Fibroblast of mammary gland (primary cell): ENCODE data around the gene FAM20A.
"Not testable (repeated sequence)": the region's sequence is repeated elsewhere in the genome, so short reads cannot be mapped to it uniquely, and the experiment has no call there.

Experiments
- DNase-seq: peaks from one replicate; pipeline ENCODE4 v3.0.0-alpha.2; 2010; ENCODE audit warnings: low read depth
- H3K4me3 ChIP-seq: 2 replicates; pipeline ENCODE4 v1.5.1; 2011; ENCODE audit warnings: low read depth, mild to moderate bottlenecking, low read length, moderate library complexity; ENCODE audit not compliant: control insufficient read depth
- TF ChIP-seq, protein P1 (sequence below): conservative IDR thresholded peaks from 2 replicates; pipeline ENCODE4 v1.5.1; 2011; ENCODE audit warnings: low read depth, low read length, inconsistent platforms; ENCODE audit not compliant: control insufficient read depth, insufficient read depth

FAM20A gene

DNA sequence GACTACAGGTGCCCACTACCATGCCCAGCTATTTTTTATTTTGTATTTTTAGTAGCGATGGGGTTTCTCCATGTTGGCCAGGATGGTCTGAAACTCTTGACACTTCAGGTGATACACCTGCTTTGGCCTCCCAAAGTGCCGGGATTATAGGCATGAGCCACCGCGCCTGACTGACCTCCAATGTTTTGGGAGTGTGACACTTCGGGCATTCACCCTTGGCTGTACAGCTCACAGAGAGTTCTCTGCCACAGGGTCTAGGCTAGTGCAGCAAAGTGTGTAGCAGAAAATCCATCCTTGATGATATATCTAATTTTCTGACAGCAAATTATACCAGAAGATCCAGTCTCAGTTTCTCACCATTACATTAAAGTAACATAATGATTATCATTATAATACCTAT, 14.1 kb downstream of the FAM20A start:
- no peak for DNase-seq
- H3K4me3 ChIP-seq, result no peak overlapping the region
- TF ChIP-seq, protein P1, sequence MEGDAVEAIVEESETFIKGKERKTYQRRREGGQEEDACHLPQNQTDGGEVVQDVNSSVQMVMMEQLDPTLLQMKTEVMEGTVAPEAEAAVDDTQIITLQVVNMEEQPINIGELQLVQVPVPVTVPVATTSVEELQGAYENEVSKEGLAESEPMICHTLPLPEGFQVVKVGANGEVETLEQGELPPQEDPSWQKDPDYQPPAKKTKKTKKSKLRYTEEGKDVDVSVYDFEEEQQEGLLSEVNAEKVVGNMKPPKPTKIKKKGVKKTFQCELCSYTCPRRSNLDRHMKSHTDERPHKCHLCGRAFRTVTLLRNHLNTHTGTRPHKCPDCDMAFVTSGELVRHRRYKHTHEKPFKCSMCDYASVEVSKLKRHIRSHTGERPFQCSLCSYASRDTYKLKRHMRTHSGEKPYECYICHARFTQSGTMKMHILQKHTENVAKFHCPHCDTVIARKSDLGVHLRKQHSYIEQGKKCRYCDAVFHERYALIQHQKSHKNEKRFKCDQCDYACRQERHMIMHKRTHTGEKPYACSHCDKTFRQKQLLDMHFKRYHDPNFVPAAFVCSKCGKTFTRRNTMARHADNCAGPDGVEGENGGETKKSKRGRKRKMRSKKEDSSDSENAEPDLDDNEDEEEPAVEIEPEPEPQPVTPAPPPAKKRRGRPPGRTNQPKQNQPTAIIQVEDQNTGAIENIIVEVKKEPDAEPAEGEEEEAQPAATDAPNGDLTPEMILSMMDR, result no peak

DNA sequence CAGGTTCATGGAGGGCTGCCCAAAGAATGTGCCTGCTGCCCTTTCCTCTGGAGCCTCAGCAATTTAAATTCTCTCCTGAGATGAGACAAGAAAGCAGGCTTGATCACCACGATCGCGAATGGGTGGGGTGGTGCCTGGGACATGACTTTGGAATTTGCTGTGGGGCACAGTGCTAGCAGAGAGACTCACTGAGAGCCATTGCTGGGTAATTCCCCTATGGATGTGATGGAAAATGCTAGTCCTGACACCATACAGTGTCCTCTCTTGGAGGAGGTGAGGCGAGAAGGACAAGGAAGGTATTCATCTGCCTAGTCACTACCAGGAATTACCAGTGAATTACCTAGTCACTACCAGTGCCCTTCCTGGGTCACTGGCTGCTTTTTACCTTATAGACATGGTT, 15.5 kb downstream of the FAM20A start:
- TF ChIP-seq, protein P1, result no peak
- DNase-seq, result no peak
- no peak overlapping the region for H3K4me3 ChIP-seq

DNA sequence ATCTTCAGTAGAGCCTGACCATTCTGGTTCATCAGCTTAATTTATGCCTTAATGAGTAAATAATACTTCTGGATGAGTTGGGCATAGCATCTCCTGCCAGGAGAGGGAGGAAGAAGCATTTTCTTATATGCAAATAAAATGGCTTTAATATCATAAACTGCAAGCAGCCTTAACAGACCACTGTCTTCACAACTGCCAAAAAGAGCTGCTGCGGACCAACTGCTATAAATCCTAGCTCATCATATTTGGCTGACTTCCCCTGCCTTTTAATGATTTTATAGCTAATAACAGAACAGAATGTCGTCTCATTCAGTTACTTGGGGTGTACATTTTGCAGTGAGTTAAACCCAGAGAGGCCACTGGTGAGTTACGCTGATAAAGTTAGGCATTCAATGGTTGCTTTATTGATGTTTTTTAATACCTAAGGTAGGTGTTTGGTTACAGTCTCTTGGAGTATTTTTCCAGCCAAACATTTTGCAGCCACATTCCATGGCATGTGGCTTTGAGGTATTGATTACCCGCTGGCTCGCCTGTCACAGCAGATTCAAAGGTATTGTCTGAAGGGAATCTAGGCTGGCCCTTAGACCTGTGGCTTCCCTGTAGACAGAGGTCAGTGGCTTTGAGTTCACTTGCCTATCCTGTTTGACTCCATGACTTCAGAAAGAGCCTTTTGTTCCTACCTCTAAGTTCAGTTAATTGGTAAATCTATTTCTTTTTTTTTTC, 16.4 kb downstream of the FAM20A start:
- TF ChIP-seq, protein P1, result no peak
- no peak overlapping the region for H3K4me3 ChIP-seq
- no peak for DNase-seq

DNA sequence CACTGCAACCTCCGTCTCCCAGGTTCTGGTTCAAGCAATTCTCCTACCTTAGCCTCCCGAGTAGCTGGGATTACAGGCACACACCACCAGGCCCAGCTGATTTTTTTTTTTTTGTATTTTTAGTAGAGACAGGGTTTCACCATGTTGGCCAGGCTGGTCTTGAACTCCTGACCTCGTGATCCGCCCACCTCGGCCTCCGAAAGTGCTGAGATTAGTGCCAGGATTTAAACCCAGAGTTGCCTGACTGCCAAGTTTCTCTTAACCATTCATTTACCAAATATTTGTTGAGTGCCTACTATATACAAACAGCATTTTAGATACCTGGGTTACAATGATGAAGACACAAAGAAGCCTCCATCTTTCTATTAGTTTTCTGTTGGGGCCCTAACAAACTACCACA, 18.3 kb downstream of the FAM20A start:
- not testable (repeated sequence) for DNase-seq

DNA sequence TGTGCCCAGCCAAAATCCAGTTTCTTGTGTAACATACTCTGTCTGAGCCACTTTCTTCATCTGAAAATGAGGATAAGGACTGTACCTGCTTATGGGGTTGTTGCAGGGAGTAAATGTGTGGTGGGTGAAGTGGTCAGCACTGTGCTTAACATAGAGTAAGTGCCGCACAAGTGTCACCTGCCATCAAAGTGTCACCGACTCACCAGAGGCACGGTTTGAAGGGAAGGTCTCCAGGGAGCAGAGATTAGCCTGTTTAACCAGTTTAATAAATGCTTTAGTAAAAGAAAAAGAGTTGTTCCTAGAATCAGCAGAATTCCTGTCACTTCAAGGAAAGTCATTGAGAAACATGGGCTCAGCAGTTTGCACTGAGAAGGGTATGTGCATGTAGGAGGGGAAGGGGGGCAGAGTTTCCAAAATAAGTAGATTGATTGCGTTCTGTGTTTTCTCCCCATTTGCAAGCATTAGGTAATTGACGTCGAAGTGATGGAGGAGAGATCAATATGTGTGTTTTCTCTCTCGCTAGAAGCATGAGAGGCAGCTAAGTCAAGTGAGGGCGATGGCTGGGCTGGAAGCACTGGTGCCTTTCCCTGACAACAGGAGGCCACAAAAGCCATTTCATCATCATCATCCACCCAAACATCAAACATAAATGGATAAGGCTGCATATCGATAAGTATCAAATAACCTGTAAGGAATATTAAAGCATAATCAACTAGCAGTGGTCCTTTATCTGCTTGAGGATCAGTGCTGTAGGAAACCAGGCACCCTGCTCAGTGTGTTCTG, 19.1 kb downstream of the FAM20A start:
- TF ChIP-seq, protein P1, result no peak
- no peak for DNase-seq
- H3K4me3 ChIP-seq, result no peak overlapping the region

More for the DNA sequence above, 18.3 kb downstream of the FAM20A start:
- H3K4me3 ChIP-seq, result not testable (repeated sequence)

- peak; percentile 97 for DNase-seq
- H3K4me3 ChIP-seq, result no peak overlapping the region
- TF ChIP-seq, protein P1, result no peak
Observed at GRCh38 chr17:68580236-68580770, 20.9 kb downstream of the FAM20A start.
